Measurements from ENCODE around the gene CYTH4. TPM values are rescaled to one million over a fixed set of nuclear protein-coding genes. Genes with fewer than 3 reads are reported as not detected.

CYTH4 gene
- total RNA-seq, 4 donors from 2014 or later, result 1.9 to 10.3 (median 3.4) TPM

GRCh38 chr22:37333724-37334460 lies 51.6 kb downstream of the CYTH4 start:
- H3K4me1 ChIP-seq, result peaks cover 0 to 12% (median 4%) of the 10 kb centered on the region in 3 donors
- no peak overlapping the region for H3K4me3 ChIP-seq
- H3K36me3 ChIP-seq, result no peaks in the 10 kb centered on the region
- no peak for TF ChIP-seq POLR2A (IDR thresholded peaks at IDR 0.05)
- TF ChIP-seq, protein P1, sequence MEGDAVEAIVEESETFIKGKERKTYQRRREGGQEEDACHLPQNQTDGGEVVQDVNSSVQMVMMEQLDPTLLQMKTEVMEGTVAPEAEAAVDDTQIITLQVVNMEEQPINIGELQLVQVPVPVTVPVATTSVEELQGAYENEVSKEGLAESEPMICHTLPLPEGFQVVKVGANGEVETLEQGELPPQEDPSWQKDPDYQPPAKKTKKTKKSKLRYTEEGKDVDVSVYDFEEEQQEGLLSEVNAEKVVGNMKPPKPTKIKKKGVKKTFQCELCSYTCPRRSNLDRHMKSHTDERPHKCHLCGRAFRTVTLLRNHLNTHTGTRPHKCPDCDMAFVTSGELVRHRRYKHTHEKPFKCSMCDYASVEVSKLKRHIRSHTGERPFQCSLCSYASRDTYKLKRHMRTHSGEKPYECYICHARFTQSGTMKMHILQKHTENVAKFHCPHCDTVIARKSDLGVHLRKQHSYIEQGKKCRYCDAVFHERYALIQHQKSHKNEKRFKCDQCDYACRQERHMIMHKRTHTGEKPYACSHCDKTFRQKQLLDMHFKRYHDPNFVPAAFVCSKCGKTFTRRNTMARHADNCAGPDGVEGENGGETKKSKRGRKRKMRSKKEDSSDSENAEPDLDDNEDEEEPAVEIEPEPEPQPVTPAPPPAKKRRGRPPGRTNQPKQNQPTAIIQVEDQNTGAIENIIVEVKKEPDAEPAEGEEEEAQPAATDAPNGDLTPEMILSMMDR (IDR thresholded peaks at IDR 0.05), result no peak
- intact Hi-C loops (cut with DNase I), result no loop called here
- WGBS, 2 donors, result 40 to 51% methylated on average over 6 to 11 of the region's 11 CpGs
- no peak overlapping the region for H3K27ac ChIP-seq
- DNase-seq, result no peak
- peaks cover 0 to 99% (median 37%) of the 10 kb centered on the region in 4 donors for H3K27me3 ChIP-seq
- H3K9me3 ChIP-seq, result no peaks in the 10 kb centered on the region

- H3K4me3 ChIP-seq, result no peak overlapping the region
- peaks cover 0 to 12% (median 4%) of the 10 kb centered on the region in 3 donors for H3K4me1 ChIP-seq
- H3K9me3 ChIP-seq, result no peaks in the 10 kb centered on the region
- 10% methylated on average over 2 of the region's 42 CpGs; no CpG with 5 or more reads in 1 of the 2 donors for WGBS, 2 donors
- H3K27me3 ChIP-seq, result peaks cover 0 to 100% (median 37%) of the 10 kb centered on the region in 4 donors
- DNase-seq, result no peak
- H3K27ac ChIP-seq, result no peak overlapping the region
- intact Hi-C loops (cut with DNase I), result no loop called here
- H3K36me3 ChIP-seq, result no peaks in the 10 kb centered on the region
- TF ChIP-seq, protein P1 (IDR thresholded peaks at IDR 0.05), result no peak
- no peak for TF ChIP-seq POLR2A (IDR thresholded peaks at IDR 0.05)
Measured at GRCh38 chr22:37334461-37334858, 52.2 kb downstream of the CYTH4 start.

GRCh38 chr22:37334859-37335805 lies 52.8 kb downstream of the CYTH4 start:
- Histone ChIP-seq H3K27ac (no peak overlapping the region), H3K4me1 (peaks cover 0 to 12% (median 4%) of the 10 kb centered on the region in 3 donors), H3K9me3 (no peaks in the 10 kb centered on the region), H3K27me3 (peaks cover 0 to 100% (median 37%) of the 10 kb centered on the region in 4 donors), H3K36me3 (no peaks in the 10 kb centered on the region), H3K4me3 (no peak overlapping the region)
- no peak for TF ChIP-seq POLR2A (IDR thresholded peaks at IDR 0.05)
- TF ChIP-seq, protein P1 (IDR thresholded peaks at IDR 0.05), result no peak
- intact Hi-C loops (cut with DNase I), result no loop called here
- DNase-seq, result no peak
- WGBS, 2 donors, result 3 to 5% methylated on average over 27 to 35 of the region's 50 CpGs

GRCh38 chr22:37335806-37336199 lies 53.5 kb downstream of the CYTH4 start:
- Histone ChIP-seq H3K27me3 (peaks cover 0 to 100% (median 37%) of the 10 kb centered on the region in 4 donors), H3K27ac (no peak overlapping the region), H3K9me3 (no peaks in the 10 kb centered on the region), H3K36me3 (no peaks in the 10 kb centered on the region), H3K4me3 (no peak overlapping the region), H3K4me1 (peaks cover 0 to 12% (median 4%) of the 10 kb centered on the region in 3 donors)
- no peak for DNase-seq
- TF ChIP-seq, protein P1 (IDR thresholded peaks at IDR 0.05), result no peak
- no peak for TF ChIP-seq POLR2A (IDR thresholded peaks at IDR 0.05)
- WGBS, 2 donors, result 21 to 35% methylated on average over 5 to 6 of the region's 7 CpGs
- intact Hi-C loops (cut with DNase I), result no loop called here
